Stomach (tissue), 9 donors: ENCODE data around the gene WFDC12. TPM values are rescaled to one million over a fixed set of nuclear protein-coding genes. Genes with fewer than 3 reads are reported as not detected.

ENCODE experiments used
- DNase-seq, 2 donors: peaks; one replicate each; pipeline versions ENCODE4 v3.0.0 to v3.0.0-alpha.2; 2013 to 2019
- H3K27ac ChIP-seq, 5 donors: fragments of 200-600 bp in 4 of 5; sonication (generic) in 4 of 5; one replicate each; pipeline ENCODE4 v1.5.1; 2013 to 2019; ENCODE audit warnings: mild to moderate bottlenecking in 1 of 5, moderate library complexity in 1 of 5
- H3K27me3 ChIP-seq, 3 donors: fragments of 200-600 bp; sonication (generic); one replicate each; pipeline ENCODE4 v1.5.1; 2017 to 2019; ENCODE audit warnings: mixed run types in 1 of 3
- H3K36me3 ChIP-seq, 4 donors: fragments of 200-600 bp; sonication (generic); 1 replicate in 3 of 4; 2 replicates in 1 of 4; pipeline ENCODE4 v1.5.1; 2016 to 2019
- H3K4me1 ChIP-seq, 4 donors: fragments of 200-600 bp; sonication (generic); one replicate each; pipeline ENCODE4 v1.5.1; 2016 to 2019
- H3K4me3 ChIP-seq, 4 donors: fragments of 200-600 bp; sonication (generic) in 3 of 4; one replicate each; pipeline ENCODE4 v1.5.1; 2016 to 2019; ENCODE audit warnings: mild to moderate bottlenecking in 1 of 4
- H3K9me3 ChIP-seq, 4 donors: fragments of 200-600 bp; sonication (generic); one replicate each; pipeline ENCODE4 v1.5.1; 2016 to 2019
- CTCF ChIP-seq, 7 experiments: fragments of 450-650 bp in 4 of 7; fragments of 200-600 bp in 3 of 7; sonication (generic) in 3 of 7; IDR thresholded peaks; one replicate each; pipeline ENCODE4 v1.5.1; 2016 to 2019; ENCODE audit warnings: antibody characterized with exemption in 7 of 7, control low read depth in 2 of 7, mild to moderate bottlenecking in 1 of 7
- EP300 ChIP-seq: sonication (generic); formaldehyde crosslinking; IDR thresholded peaks from one replicate; pipeline ENCODE4 v1.6.1; 2017; ENCODE audit warnings: antibody characterized with exemption
- POLR2A ChIP-seq, 4 donors: fragments of 450-650 bp; IDR thresholded peaks; one replicate each; pipeline ENCODE4 v1.6.1; 2016; ENCODE audit warnings: antibody characterized with exemption in 4 of 4, control low read depth in 2 of 4, mild to moderate bottlenecking in 1 of 4, moderate library complexity in 1 of 4
- POLR2AphosphoS5 ChIP-seq, 3 donors: sonication (generic); formaldehyde crosslinking; IDR thresholded peaks; one replicate each; pipeline ENCODE4 v1.6.1; 2016; ENCODE audit warnings: antibody characterized with exemption in 3 of 3
- WGBS, 5 donors: extraction: QIAGEN DNeasy Blood & Tissue Kit in 3 of 5; methylation state at CpG; one replicate each; pipeline versions ENCODE4 v1.1.5 to v1.1.7; 2013 to 2018; 5-methylcytosine and 5-hydroxymethylcytosine counted together
- intact Hi-C: fragments of 100-400 bp; cut with DNase I; formaldehyde crosslinking; loops from one replicate; pipeline ENCODE4 v1.15.1; 2023; ENCODE audit warnings: low total_unique reads
- polyA plus RNA-seq, 3 donors: library from polyadenylated mRNA; stranded (reverse); fragments of 200-250 nt; gene quantifications; one replicate each; pipeline ENCODE4 v1.2.3, GENCODE V29; 2013
- total RNA-seq, 5 donors: library from RNA; depleted of rRNA; stranded (reverse); fragments of >200 nt; gene quantifications; one replicate each; pipeline versions ENCODE4 v1.1.0 to v1.2.3, GENCODE V29; 2014 to 2016
- donor health status: healthy with polysubstance abuse.
- donor health status: Bipolar disorder and iron deficiency.
- donor health status: healthy.

WFDC12 gene
- total and polyA plus RNA-seq, 8 donors = 0.15 TPM; not detected in 7

- no peak for DNase-seq
- H3K9me3 ChIP-seq = no peaks in the 10 kb centered on the region
- 88 to 92% (median 91%) methylated on average over 7 to 11 of the region's 11 CpGs for WGBS, 5 donors
- peaks cover 8 to 20% (median 13%) of the 10 kb centered on the region in 4 donors for H3K4me1 ChIP-seq
- H3K27ac ChIP-seq = no peak overlapping the region
- peaks cover 21 to 49% (median 37%) of the 10 kb centered on the region in 3 donors for H3K27me3 ChIP-seq
- no peaks in the 10 kb centered on the region for H3K36me3 ChIP-seq
- intact Hi-C loops = no loop called here
- H3K4me3 ChIP-seq = no peak overlapping the region
- TF ChIP-seq POLR2AphosphoS5 (IDR thresholded peaks at IDR 0.05) = no peak
- no peak for TF ChIP-seq EP300
- TF ChIP-seq CTCF (IDR thresholded peaks at IDR 0.05) = no peak
- no peak for TF ChIP-seq POLR2A (IDR thresholded peaks at IDR 0.05)
Observed at GRCh38 chr20:45094864-45095574, 29.2 kb downstream of the WFDC12 start.

GRCh38 chr20:45094201-45094600, 30.1 kb downstream of the WFDC12 start:
- TF ChIP-seq CTCF (IDR thresholded peaks at IDR 0.05) (no peak), POLR2A (IDR thresholded peaks at IDR 0.05) (no peak)
- 83 to 97% (median 86%) methylated on average over 2 of the region's 2 CpGs for WGBS, 5 donors
- H3K4me3 ChIP-seq = no peak overlapping the region

GRCh38 chr20:45092898-45093297, 31.4 kb downstream of the WFDC12 start:
- TF ChIP-seq EP300 (no peak), POLR2A (IDR thresholded peaks at IDR 0.05) (no peak), POLR2AphosphoS5 (IDR thresholded peaks at IDR 0.05) (no peak), CTCF (IDR thresholded peaks at IDR 0.05) (no peak)
- Histone ChIP-seq H3K27ac (no peak overlapping the region), H3K9me3 (no peaks in the 10 kb centered on the region), H3K27me3 (peaks cover 13 to 27% (median 19%) of the 10 kb centered on the region in 3 donors), H3K4me3 (no peak overlapping the region), H3K4me1 (peaks cover 3 to 12% (median 6%) of the 10 kb centered on the region in 4 donors), H3K36me3 (no peaks in the 10 kb centered on the region)
- intact Hi-C loops = no loop called here
- DNase-seq = no peak
- WGBS, 5 donors = 87 to 95% (median 92%) methylated on average over 7 of the region's 7 CpGs

More at GRCh38 chr20:45094201-45094600, 30.1 kb downstream of the WFDC12 start:
- H3K36me3 ChIP-seq = no peaks in the 10 kb centered on the region
- no peak overlapping the region for H3K27ac ChIP-seq
- no peak for DNase-seq
- peaks cover 8 to 20% (median 13%) of the 10 kb centered on the region in 4 donors for H3K4me1 ChIP-seq
- no peaks in the 10 kb centered on the region for H3K9me3 ChIP-seq
- H3K27me3 ChIP-seq = peaks cover 21 to 40% (median 32%) of the 10 kb centered on the region in 3 donors
- intact Hi-C loops = no loop called here

GRCh38 chr20:45091366-45091765, 32.9 kb downstream of the WFDC12 start:
- intact Hi-C loops = no loop called here
- Histone ChIP-seq H3K9me3 (no peaks in the 10 kb centered on the region), H3K27me3 (peaks cover 1 to 12% (median 5%) of the 10 kb centered on the region in 3 donors), H3K4me1 (peaks cover 0 to 6% (median 2%) of the 10 kb centered on the region in 4 donors), H3K4me3 (no peak overlapping the region), H3K36me3 (peaks cover 0 to under 1% (median under 1%) of the 10 kb centered on the region in 4 donors), H3K27ac (no peak overlapping the region)
- TF ChIP-seq EP300 (no peak), POLR2AphosphoS5 (IDR thresholded peaks at IDR 0.05) (no peak)
- 68 to 93% (median 85%) methylated on average over 3 of the region's 3 CpGs for WGBS, 5 donors
- no peak for DNase-seq

GRCh38 chr20:45090481-45090880, 33.8 kb downstream of the WFDC12 start:
- no peak for TF ChIP-seq CTCF (IDR thresholded peaks at IDR 0.05)
- TF ChIP-seq POLR2A (IDR thresholded peaks at IDR 0.05) = no peak
- no peak for TF ChIP-seq EP300
- no peak for TF ChIP-seq POLR2AphosphoS5 (IDR thresholded peaks at IDR 0.05)
- no peak for DNase-seq
- Histone ChIP-seq H3K4me3 (no peak overlapping the region), H3K4me1 (peaks cover 0 to under 1% (median under 1%) of the 10 kb centered on the region in 4 donors), H3K36me3 (peaks cover 0 to 9% (median 4%) of the 10 kb centered on the region in 4 donors), H3K9me3 (no peaks in the 10 kb centered on the region), H3K27me3 (peaks cover 0 to 3% (median 0%) of the 10 kb centered on the region in 3 donors), H3K27ac (no peak overlapping the region)
- intact Hi-C loops = no loop called here
- 92 to 99% (median 97%) methylated on average over 3 of the region's 3 CpGs for WGBS, 5 donors
